ENCODE results near the gene UBE2C. TPM values are rescaled to one million over a fixed set of nuclear protein-coding genes. Genes with fewer than 3 reads are reported as not detected.

The UBE2C gene
- total and polyA plus RNA-seq, 2 experiments from 2014 or later: 26.7 to 46.9 TPM

- peak overlapping the region; percentile 17 for H3K27ac ChIP-seq
- H2AFZ ChIP-seq: no peak overlapping the region
- H3K27me3 ChIP-seq: no peaks in the 10 kb centered on the region
- H3K4me3 ChIP-seq: no peak overlapping the region
- no peaks in the 10 kb centered on the region for H3K36me3 ChIP-seq (replicated peaks; ENCODE audit: insufficient read depth, low read depth)
- H3K4me2 ChIP-seq: no peak overlapping the region
- no peaks in the 10 kb centered on the region for H3K9me2 ChIP-seq (replicated peaks; ENCODE audit: insufficient read depth)
- no peak for TF ChIP-seq EZH2 (IDR thresholded peaks at IDR 0.05; ENCODE audit: borderline replicate concordance)
- TF ChIP-seq, protein P1, sequence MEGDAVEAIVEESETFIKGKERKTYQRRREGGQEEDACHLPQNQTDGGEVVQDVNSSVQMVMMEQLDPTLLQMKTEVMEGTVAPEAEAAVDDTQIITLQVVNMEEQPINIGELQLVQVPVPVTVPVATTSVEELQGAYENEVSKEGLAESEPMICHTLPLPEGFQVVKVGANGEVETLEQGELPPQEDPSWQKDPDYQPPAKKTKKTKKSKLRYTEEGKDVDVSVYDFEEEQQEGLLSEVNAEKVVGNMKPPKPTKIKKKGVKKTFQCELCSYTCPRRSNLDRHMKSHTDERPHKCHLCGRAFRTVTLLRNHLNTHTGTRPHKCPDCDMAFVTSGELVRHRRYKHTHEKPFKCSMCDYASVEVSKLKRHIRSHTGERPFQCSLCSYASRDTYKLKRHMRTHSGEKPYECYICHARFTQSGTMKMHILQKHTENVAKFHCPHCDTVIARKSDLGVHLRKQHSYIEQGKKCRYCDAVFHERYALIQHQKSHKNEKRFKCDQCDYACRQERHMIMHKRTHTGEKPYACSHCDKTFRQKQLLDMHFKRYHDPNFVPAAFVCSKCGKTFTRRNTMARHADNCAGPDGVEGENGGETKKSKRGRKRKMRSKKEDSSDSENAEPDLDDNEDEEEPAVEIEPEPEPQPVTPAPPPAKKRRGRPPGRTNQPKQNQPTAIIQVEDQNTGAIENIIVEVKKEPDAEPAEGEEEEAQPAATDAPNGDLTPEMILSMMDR (IDR thresholded peaks at IDR 0.05; ENCODE audit: poor library complexity): no peak
- no peak for TF ChIP-seq EZH2phosphoT487 (IDR thresholded peaks at IDR 0.05; ENCODE audit: low read depth, severe bottlenecking, unreplicated experiment)
- H3K9me3 ChIP-seq (ENCODE audit: low read depth): no peaks in the 10 kb centered on the region
- H3K79me2 ChIP-seq: peaks cover 32% of the 10 kb centered on the region
- no peak for DNase-seq (ENCODE audit: low spot score)
- H3K4me1 ChIP-seq (ENCODE audit: insufficient read depth): peaks cover 9% of the 10 kb centered on the region
- H4K20me1 ChIP-seq (ENCODE audit: insufficient read depth, poor library complexity, severe bottlenecking): no peaks in the 10 kb centered on the region
Measured at GRCh38 chr20:45851501-45851900, 39.1 kb downstream of the UBE2C start.

DNA sequence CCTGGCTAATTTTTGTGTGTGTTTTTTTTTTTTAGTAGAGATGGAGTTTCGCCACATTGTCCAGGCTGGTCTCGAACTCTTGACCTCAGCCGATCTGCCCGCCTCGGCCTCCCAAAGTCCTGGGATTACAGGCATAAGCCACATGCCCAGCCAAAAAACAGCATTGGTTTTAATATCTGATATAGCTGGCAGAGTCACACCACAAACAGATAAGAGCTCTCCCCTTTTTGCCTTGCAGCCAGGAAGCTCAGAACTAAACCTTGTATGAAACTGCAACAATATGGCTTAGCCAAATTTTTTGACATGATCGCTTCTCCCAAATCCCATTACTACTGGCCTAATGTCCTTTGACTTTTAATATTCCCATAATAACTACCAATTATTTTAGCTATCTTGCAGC is 39.9 kb downstream of the UBE2C start:
- H3K36me3 ChIP-seq (replicated peaks; ENCODE audit: insufficient read depth, low read depth): no peaks in the 10 kb centered on the region
- no peak overlapping the region for H3K4me2 ChIP-seq
- H3K4me3 ChIP-seq: no peak overlapping the region
- TF ChIP-seq EZH2phosphoT487 (IDR thresholded peaks at IDR 0.05; ENCODE audit: low read depth, severe bottlenecking, unreplicated experiment) (no peak), EZH2 (IDR thresholded peaks at IDR 0.05; ENCODE audit: borderline replicate concordance) (no peak)
- TF ChIP-seq, protein P1 (IDR thresholded peaks at IDR 0.05; ENCODE audit: poor library complexity): no peak
- H3K27me3 ChIP-seq: no peaks in the 10 kb centered on the region
- H3K4me1 ChIP-seq (ENCODE audit: insufficient read depth): peaks cover 10% of the 10 kb centered on the region
- H3K27ac ChIP-seq: no peak overlapping the region
- no peak overlapping the region for H2AFZ ChIP-seq
- WGBS (ENCODE audit: low lambda C conversion rate, missing lambda C conversion rate): 98% methylated on average over 6 of the region's 6 CpGs
- H3K9me2 ChIP-seq (replicated peaks; ENCODE audit: insufficient read depth): no peaks in the 10 kb centered on the region
- no peak for DNase-seq (ENCODE audit: low spot score)
- peaks cover 35% of the 10 kb centered on the region for H3K79me2 ChIP-seq
- H3K9me3 ChIP-seq (ENCODE audit: low read depth): no peaks in the 10 kb centered on the region
- no peaks in the 10 kb centered on the region for H4K20me1 ChIP-seq (ENCODE audit: insufficient read depth, poor library complexity, severe bottlenecking)

GRCh38 chr20:45853484-45853883 is 41.0 kb downstream of the UBE2C start:
- H3K79me2 ChIP-seq: peaks cover 41% of the 10 kb centered on the region
- H3K36me3 ChIP-seq (replicated peaks; ENCODE audit: insufficient read depth, low read depth): no peaks in the 10 kb centered on the region
- TF ChIP-seq EZH2phosphoT487 (IDR thresholded peaks at IDR 0.05; ENCODE audit: low read depth, severe bottlenecking, unreplicated experiment) (no peak), EZH2 (IDR thresholded peaks at IDR 0.05; ENCODE audit: borderline replicate concordance) (no peak)
- TF ChIP-seq, protein P1 (IDR thresholded peaks at IDR 0.05; ENCODE audit: poor library complexity): no peak
- H4K20me1 ChIP-seq (ENCODE audit: insufficient read depth, poor library complexity, severe bottlenecking): no peaks in the 10 kb centered on the region
- H3K9me3 ChIP-seq (ENCODE audit: low read depth): no peaks in the 10 kb centered on the region
- H2AFZ ChIP-seq: no peak overlapping the region
- no peak overlapping the region for H3K27ac ChIP-seq
- no peaks in the 10 kb centered on the region for H3K27me3 ChIP-seq
- no peaks in the 10 kb centered on the region for H3K9me2 ChIP-seq (replicated peaks; ENCODE audit: insufficient read depth)
- no peak for DNase-seq (ENCODE audit: low spot score)
- peaks cover 16% of the 10 kb centered on the region for H3K4me1 ChIP-seq (ENCODE audit: insufficient read depth)
- 79% methylated on average over 2 of the region's 2 CpGs for WGBS (ENCODE audit: low lambda C conversion rate, missing lambda C conversion rate)
- H3K4me3 ChIP-seq: no peak overlapping the region
- H3K4me2 ChIP-seq: no peak overlapping the region

All from hepatocyte (in vitro differentiated cells).